Osteoblast (primary cell): ENCODE measurements around the gene HSD11B1. TPM values are rescaled to one million over a fixed set of nuclear protein-coding genes. Genes with fewer than 3 reads are reported as not detected.

Source experiments
- DNase-seq: peaks from one replicate; pipeline ENCODE4 v3.0.0; 2011; ENCODE audit warnings: low spot score, mixed read lengths; ENCODE audit not compliant: insufficient read length; ENCODE audit errors: missing footprints
- H2AFZ ChIP-seq: 2 replicates; pipeline ENCODE4 v1.6.0; 2011; ENCODE audit warnings: mild to moderate bottlenecking, low read length
- H3K27ac ChIP-seq: 2 replicates; pipeline ENCODE4 v1.5.1; 2011; ENCODE audit warnings: mild to moderate bottlenecking, low read depth, low read length, moderate library complexity
- H3K27me3 ChIP-seq: 2 replicates; pipeline ENCODE4 v1.6.0; 2012; ENCODE audit warnings: mild to moderate bottlenecking, control low read depth, inconsistent platforms, low read length, moderate library complexity; ENCODE audit not compliant: insufficient read depth
- H3K36me3 ChIP-seq: 2 replicates; pipeline ENCODE4 v1.5.1; 2011; ENCODE audit warnings: mild to moderate bottlenecking, low read length, control low read depth, moderate library complexity; ENCODE audit not compliant: insufficient read depth
- H3K4me1 ChIP-seq: 2 replicates; pipeline ENCODE4 v1.5.1; 2011; ENCODE audit warnings: mild to moderate bottlenecking, low read length, control low read depth, moderate library complexity; ENCODE audit not compliant: insufficient read depth
- H3K4me2 ChIP-seq: 2 replicates; pipeline ENCODE4 v1.6.0; 2011; ENCODE audit warnings: mild to moderate bottlenecking, low read length; ENCODE audit not compliant: insufficient read depth
- H3K4me3 ChIP-seq: fragments of 200-600 bp; sonication (generic); 3 replicates; pipeline ENCODE4 v1.5.1; 2012; ENCODE audit warnings: mild to moderate bottlenecking, low read length, inconsistent platforms; ENCODE audit not compliant: insufficient read depth
- H3K79me2 ChIP-seq: 2 replicates; pipeline ENCODE4 v1.6.0; 2012; ENCODE audit warnings: mild to moderate bottlenecking, low read length, control low read depth, inconsistent platforms; ENCODE audit not compliant: insufficient read depth
- H3K9me3 ChIP-seq: 2 replicates; pipeline ENCODE4 v1.5.1; 2011; ENCODE audit warnings: low read depth, low read length, control low read depth
- H4K20me1 ChIP-seq: 2 replicates; pipeline ENCODE4 v1.6.0; 2012; ENCODE audit warnings: mild to moderate bottlenecking, low read length, control low read depth; ENCODE audit not compliant: insufficient read depth
- total RNA-seq: library from RNA; depleted of rRNA; stranded (reverse); fragments of >200 nt; gene quantifications from 2 replicates; pipeline ENCODE4 v1.2.3, GENCODE V29; 2012
- TF ChIP-seq, protein P1 (sequence below): IDR thresholded peaks from 2 replicates; pipeline ENCODE4 v1.5.1; 2011; ENCODE audit warnings: mild to moderate bottlenecking, low read depth, low read length, moderate library complexity; ENCODE audit errors: extremely low read depth

The HSD11B1 gene
- total RNA-seq, 1 donor, result 1.8 TPM

DNA sequence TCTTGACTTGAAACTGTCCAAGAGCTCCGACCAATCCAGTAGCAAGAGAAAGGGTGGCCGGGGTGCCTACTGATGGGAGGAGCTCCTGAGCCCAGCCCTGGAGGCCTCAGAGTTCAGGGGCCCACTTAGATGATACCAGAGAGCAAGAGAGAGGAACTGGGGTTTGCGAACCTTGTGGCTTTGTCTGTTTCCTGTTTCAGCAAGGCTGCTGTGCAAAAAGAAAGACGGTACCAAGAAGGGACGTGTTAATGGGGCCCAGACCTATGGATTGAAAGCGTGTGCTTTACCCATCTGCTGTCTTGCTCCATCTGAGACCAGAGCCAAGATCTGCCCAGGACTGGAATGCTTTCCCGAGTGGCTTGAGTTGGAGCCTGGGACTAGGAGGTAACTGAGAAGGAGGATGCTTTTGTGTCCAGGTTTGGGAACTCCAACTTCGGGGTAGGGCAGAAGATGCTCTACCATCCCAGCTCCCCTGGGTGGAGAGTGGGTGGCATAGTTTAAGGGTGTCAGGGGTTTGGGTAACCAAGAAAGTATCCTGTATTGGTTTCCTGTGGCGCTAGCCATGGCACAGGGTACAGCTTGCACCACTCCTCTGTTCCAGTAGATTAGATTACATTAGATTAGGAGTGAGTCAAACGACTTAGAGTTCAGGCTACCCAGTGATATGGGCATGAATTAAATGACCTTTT is 51.4 kb downstream of the HSD11B1 start, which contains the start of gene TRAF3IP3:
TSS of gene TRAF3IP3 (plus strand) at position 128 of the 689 bp plus-strand sequence. CDS start 3,987 bp downstream, outside the sequence.
- Histone ChIP-seq H3K79me2 (no peaks in the 10 kb centered on the region), H3K4me2 (no peak within 1 kb of the TSS), H4K20me1 (no peaks in the 10 kb centered on the region), H3K9me3 (no peaks in the 10 kb centered on the region), H3K27ac (no peak within 1 kb of the TSS), H3K36me3 (no peaks in the 10 kb centered on the region), H2AFZ (no peak within 1 kb of the TSS), H3K4me1 (peaks cover under 1% of the 10 kb centered on the region), H3K27me3 (no peaks in the 10 kb centered on the region), H3K4me3 (no peak within 1 kb of the TSS)
- DNase-seq, result no peak
- TF ChIP-seq, protein P1, sequence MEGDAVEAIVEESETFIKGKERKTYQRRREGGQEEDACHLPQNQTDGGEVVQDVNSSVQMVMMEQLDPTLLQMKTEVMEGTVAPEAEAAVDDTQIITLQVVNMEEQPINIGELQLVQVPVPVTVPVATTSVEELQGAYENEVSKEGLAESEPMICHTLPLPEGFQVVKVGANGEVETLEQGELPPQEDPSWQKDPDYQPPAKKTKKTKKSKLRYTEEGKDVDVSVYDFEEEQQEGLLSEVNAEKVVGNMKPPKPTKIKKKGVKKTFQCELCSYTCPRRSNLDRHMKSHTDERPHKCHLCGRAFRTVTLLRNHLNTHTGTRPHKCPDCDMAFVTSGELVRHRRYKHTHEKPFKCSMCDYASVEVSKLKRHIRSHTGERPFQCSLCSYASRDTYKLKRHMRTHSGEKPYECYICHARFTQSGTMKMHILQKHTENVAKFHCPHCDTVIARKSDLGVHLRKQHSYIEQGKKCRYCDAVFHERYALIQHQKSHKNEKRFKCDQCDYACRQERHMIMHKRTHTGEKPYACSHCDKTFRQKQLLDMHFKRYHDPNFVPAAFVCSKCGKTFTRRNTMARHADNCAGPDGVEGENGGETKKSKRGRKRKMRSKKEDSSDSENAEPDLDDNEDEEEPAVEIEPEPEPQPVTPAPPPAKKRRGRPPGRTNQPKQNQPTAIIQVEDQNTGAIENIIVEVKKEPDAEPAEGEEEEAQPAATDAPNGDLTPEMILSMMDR, result no peak

DNA sequence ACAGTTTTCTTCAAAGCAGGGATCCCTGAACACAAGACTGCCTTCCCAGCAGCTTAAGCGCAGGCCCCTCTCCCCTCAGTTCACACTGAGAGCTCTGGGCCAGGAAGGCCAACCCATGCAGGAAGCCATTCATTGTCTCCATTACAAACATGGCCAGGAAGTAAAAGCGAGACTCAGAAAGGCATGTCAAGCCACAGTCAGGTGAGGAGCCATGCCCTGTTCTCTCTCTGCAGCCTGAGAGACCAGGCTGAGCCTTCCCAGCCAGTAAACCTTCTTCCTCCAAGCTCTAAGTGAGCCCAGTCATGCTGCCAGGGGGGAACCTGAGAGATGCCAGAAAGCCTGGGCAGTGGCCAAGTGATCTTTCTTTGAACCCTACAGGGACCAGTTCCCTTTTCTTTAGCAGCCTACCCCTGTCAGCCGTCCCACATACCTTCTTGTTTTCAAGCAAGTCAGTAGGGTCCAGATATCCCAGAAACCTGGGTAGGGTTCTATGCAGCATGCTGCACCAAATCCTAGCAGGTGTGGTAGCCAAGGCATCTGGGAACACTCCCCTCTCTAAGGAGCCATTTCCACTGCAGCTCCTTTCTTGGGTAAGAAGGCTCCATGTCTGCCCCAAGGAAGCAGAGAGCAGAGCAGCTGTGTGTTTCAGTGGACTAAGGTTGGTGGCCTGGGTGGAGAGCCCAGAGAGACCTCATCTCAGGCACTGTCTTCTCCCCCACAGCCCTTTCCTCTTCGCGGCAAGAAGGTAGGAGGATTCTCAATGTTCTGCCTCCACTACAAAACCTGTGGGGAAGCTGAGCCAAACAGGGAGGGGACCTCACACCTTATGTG is 52.2 kb downstream of the HSD11B1 start:
- TF ChIP-seq, protein P1, result no peak
- no peaks in the 10 kb centered on the region for H3K36me3 ChIP-seq
- peak; percentile 53 for DNase-seq

DNA sequence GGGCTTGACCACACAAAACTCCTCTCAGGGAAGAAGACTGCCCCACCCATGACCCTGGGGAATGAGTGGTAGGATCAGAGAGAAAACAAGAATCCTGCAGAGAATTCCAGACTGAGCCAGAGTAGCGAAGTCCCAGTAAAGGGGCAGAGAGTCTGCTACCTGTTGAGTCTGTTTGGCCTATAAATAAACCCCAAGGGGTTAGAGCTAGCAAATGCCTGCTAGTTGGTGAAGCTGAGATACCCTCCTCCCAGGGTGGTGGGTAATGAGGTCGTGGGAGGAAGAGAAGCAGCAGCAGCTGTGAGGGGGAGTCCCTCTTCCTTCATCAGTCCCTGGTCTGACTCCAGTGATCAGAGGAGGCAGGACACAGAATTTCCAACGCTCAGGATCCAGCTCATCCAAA is 53.8 kb downstream of the HSD11B1 start:
- Histone ChIP-seq H3K9me3 (no peaks in the 10 kb centered on the region), H3K4me3 (no peak overlapping the region), H3K27me3 (no peaks in the 10 kb centered on the region), H3K4me2 (no peak overlapping the region), H2AFZ (no peak overlapping the region), H3K4me1 (peaks cover 4% of the 10 kb centered on the region), H3K79me2 (no peaks in the 10 kb centered on the region), H3K36me3 (no peaks in the 10 kb centered on the region), H3K27ac (no peak overlapping the region), H4K20me1 (no peaks in the 10 kb centered on the region)
- TF ChIP-seq, protein P1, result no peak
- peak; percentile 13 for DNase-seq

More for the DNA sequence above, 52.2 kb downstream of the HSD11B1 start:
- Histone ChIP-seq H3K79me2 (no peaks in the 10 kb centered on the region), H3K4me2 (no peak overlapping the region), H3K27me3 (no peaks in the 10 kb centered on the region), H3K27ac (no peak overlapping the region), H4K20me1 (no peaks in the 10 kb centered on the region), H3K4me3 (no peak overlapping the region), H3K9me3 (no peaks in the 10 kb centered on the region), H3K4me1 (peaks cover 4% of the 10 kb centered on the region), H2AFZ (no peak overlapping the region)

GRCh38 chr1:209759829-209760359 is 55.2 kb downstream of the HSD11B1 start:
- Histone ChIP-seq H3K4me1 (peaks cover 4% of the 10 kb centered on the region), H3K4me2 (no peak overlapping the region), H3K4me3 (no peak overlapping the region), H3K79me2 (no peaks in the 10 kb centered on the region), H3K9me3 (no peaks in the 10 kb centered on the region), H4K20me1 (no peaks in the 10 kb centered on the region), H3K27me3 (no peaks in the 10 kb centered on the region), H2AFZ (no peak overlapping the region), H3K27ac (no peak overlapping the region), H3K36me3 (no peaks in the 10 kb centered on the region)
- TF ChIP-seq, protein P1, result no peak
- peak; percentile 14 for DNase-seq
